NCI-H2029 (cell line): ENCODE results near the gene PIEZO2.

ENCODE experiments used
- DNase-seq: peaks from one replicate; lab custom pipeline; 2025; lab: John Stamatoyannopoulos, UW

The PIEZO2 gene

DNA sequence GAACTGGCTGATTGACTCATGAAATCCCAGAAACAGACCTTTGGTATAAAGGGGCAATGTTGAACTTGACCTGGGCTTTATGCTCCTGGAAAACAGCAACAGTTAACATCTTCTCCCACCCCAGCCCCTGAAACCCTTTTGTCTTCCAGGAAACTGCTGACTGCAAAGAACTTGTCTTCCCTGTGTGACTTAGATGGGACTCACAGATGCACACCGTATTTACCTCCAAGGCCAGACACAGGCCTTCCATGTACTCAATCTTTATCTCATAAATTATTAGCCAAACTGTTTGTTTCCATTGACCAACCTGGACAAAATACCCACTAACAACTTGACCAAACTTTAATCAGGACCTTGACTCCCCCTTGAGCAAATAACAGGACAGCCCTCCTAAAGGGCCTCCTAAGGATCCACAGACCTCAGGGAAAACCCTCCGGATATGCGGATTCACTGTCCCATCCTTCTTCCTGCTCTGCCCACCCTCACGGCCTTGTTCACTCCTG is 36.3 kb downstream of the PIEZO2 start:
- DNase-seq = no peak

- DNase-seq = no peak
These were observed 37.1 kb downstream of the PIEZO2 start for GRCh38 chr18:11112286-11112685.

- DNase-seq = no peak
These were observed 38.9 kb downstream of the PIEZO2 start for GRCh38 chr18:11110509-11110908.

- DNase-seq = no peak
These were observed 40.4 kb downstream of the PIEZO2 start for GRCh38 chr18:11108947-11109346.

GRCh38 chr18:11106894-11107293 is 42.5 kb downstream of the PIEZO2 start:
- no peak for DNase-seq

DNA sequence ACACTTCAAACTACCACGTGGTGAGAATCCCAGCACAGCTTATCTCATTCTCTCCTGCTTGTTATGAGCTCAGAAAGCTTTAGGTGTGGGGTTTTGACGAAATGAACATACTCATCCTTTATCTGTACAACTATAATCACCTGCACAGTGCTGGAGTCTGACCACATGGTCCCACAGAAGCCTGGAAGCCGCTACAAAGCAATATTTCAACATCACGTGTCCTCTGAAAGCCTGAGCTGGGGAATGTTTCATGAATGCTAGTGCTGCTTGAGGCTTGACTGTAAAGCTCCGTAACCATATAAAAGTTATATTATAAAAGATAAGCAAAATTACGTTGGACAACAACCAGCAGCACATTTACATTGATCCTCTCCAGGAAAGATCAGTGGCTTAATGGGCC is 43.9 kb downstream of the PIEZO2 start:
- no peak for DNase-seq

DNA sequence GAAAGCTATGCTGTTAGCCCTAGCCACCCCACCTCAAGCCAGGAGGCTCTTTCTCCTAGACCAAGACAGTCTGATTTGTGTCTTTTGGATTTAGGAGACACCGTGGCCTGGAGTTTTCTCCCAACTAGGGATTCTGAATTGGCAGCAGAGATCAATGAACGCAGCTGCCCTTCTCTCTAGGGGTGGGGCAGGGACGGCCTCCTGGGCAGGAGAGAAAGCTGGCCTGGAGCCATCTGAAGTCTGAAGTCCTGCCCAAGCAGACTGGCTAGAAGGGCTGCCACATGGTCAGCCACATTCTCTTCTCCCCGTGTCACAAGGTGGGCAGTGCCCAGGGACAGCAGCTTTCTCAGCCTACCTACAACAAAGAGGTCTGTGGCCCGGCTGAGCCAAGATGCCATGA is 45.1 kb downstream of the PIEZO2 start:
- DNase-seq = no peak

GRCh38 chr18:11096839-11097750 is 52.3 kb downstream of the PIEZO2 start:
- DNase-seq = no peak

- no peak for DNase-seq
These were observed 53.0 kb downstream of the PIEZO2 start for GRCh38 chr18:11096411-11096810.

GRCh38 chr18:11095674-11096293 is 53.6 kb downstream of the PIEZO2 start:
- DNase-seq = no peak

GRCh38 chr18:11095211-11095610 is 54.2 kb downstream of the PIEZO2 start:
- DNase-seq = no peak

GRCh38 chr18:11091746-11092145 is 57.6 kb downstream of the PIEZO2 start:
- no peak for DNase-seq

- no peak for DNase-seq
These were observed 59.2 kb downstream of the PIEZO2 start for GRCh38 chr18:11089931-11090715.

DNA sequence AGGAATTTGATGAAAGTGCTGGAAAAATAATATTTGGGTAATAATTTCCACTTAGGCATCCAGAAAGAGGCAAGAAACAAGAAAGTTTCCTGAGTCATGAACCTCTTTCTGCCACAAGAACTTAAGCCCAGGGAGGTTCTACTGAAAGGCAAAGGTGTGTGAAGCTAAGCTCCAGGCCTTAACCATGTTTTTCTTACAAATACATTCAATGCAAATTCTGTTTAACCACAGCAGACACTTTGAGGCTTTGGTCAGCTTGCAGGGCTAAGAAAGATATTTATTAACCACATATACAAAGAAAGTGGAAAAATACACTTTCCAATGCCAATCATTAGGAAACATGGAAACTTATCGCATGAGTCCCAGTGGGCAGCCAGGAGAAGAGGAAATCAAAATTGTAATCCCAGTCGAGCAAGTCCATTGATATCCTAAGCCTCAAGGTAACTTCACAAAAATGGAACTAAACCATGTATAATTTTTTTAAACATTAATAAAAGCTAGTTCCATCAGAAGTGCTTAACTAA is 68.3 kb downstream of the PIEZO2 start:
- no peak for DNase-seq

DNA sequence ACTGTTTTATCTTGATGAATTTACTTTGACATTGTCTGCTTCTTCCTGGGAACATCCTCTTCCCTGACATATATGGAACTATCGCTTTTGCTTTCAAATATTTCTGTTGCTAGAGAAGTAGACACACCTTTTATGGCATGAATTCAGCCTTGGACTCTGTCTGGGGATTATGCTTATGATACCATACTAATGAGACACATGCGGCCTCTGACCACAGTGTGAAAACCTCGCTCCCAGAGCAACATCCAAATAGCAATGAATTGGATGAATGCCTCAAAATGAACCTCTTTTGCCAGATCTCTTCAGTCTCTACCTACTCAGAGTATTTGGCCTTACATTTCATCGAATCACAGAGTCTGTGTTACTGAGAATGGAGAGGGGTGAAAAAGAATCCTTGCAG is 70.9 kb downstream of the PIEZO2 start:
- DNase-seq = no peak

GRCh38 chr18:11077548-11078187 is 71.7 kb downstream of the PIEZO2 start:
- no peak for DNase-seq

- DNase-seq = peak; percentile 74
These were observed 74.5 kb downstream of the PIEZO2 start for GRCh38 chr18:11074889-11075288.

GRCh38 chr18:11073971-11074370 is 75.4 kb downstream of the PIEZO2 start:
- DNase-seq = no peak

DNA sequence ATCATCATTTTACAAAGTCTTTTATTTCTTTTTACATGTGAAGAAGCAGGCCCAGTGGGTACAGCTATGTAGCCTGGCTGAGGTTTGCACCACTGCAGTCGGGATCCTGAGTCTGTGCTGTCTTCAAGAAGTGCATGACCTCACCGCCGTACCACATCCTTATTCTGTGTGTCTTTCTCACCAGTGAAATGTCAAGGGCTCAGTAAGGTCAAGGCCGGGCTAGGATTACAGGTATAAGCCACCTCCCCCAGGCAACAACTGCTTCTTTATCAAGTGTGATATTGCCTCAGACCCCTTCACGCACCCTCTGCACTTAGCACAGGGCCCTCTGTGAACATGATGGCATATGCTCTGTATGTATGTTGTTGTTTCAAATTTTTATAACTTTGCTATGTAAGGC is 76.7 kb downstream of the PIEZO2 start:
- DNase-seq = no peak

DNA sequence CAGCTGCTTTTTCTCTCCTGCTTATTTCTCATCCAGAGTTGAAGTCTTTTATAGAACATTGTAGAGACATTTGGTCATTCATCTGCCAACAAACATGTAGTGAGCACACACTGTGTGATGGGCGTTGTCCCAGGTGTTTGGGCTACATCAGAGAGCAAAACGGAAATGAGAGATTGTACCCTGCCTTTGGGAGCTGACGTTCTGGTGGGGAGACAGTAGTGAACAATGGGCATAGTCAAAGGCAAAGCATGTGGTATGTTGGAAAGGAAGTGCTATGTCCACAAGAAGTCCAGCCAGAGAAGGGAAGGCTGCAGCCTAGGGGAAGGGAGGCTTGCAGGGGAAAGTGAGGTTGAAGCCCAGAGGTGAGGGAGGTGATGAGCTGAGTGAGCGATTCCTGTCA is 78.1 kb downstream of the PIEZO2 start:
- no peak for DNase-seq

- no peak for DNase-seq
These were observed 78.8 kb downstream of the PIEZO2 start for GRCh38 chr18:11070593-11070992.

DNA sequence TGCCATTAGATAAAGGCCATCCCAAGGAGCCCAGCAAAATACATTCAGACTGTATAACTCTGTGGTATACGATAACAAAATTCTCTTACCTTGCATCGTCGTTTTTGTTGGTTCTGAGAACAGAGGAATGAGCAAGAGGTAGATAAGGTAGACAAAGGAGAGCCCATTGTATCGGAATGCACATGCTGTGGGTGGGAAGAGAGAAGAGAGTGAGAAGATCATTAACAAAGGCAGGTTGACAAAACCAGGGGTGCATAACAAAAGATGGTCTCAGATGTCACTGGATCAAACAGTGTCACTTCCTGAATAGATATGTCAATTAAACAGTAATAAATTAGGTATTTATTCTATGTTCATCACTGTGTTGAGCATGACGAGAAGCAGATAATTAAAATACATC is 83.3 kb downstream of the PIEZO2 start:
- no peak for DNase-seq
